ENCODE results near the gene CCDC83.

- TF ChIP-seq, protein P1, sequence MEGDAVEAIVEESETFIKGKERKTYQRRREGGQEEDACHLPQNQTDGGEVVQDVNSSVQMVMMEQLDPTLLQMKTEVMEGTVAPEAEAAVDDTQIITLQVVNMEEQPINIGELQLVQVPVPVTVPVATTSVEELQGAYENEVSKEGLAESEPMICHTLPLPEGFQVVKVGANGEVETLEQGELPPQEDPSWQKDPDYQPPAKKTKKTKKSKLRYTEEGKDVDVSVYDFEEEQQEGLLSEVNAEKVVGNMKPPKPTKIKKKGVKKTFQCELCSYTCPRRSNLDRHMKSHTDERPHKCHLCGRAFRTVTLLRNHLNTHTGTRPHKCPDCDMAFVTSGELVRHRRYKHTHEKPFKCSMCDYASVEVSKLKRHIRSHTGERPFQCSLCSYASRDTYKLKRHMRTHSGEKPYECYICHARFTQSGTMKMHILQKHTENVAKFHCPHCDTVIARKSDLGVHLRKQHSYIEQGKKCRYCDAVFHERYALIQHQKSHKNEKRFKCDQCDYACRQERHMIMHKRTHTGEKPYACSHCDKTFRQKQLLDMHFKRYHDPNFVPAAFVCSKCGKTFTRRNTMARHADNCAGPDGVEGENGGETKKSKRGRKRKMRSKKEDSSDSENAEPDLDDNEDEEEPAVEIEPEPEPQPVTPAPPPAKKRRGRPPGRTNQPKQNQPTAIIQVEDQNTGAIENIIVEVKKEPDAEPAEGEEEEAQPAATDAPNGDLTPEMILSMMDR (IDR thresholded peaks at IDR 0.05; ENCODE audit: insufficient read depth, low read depth, low read length), result no peak
- no peak for TF ChIP-seq EZH2 (IDR thresholded peaks at IDR 0.05; ENCODE audit: insufficient read depth, low read length)
These were observed 14.6 kb downstream of the CCDC83 start for GRCh38 chr11:85869781-85870180.
